AG09309 (cell line): Measurements from ENCODE around the gene BIRC2.

ENCODE experiments used
- DNase-seq: peaks from one replicate; pipeline ENCODE4 v3.0.0-alpha.2; 2010; ENCODE audit warnings: low read depth
- H3K4me3 ChIP-seq: 2 replicates; pipeline ENCODE4 v1.5.1; 2011; ENCODE audit warnings: mild to moderate bottlenecking, low read depth, low read length, moderate library complexity; ENCODE audit not compliant: control insufficient read depth
- TF ChIP-seq, protein P1 (sequence below): IDR thresholded peaks from 2 replicates; pipeline ENCODE4 v1.5.1; 2011; ENCODE audit warnings: mild to moderate bottlenecking, low read depth, low read length, inconsistent platforms; ENCODE audit not compliant: insufficient read depth, control insufficient read depth; ENCODE audit errors: missing control alignments

BIRC2 gene

DNA sequence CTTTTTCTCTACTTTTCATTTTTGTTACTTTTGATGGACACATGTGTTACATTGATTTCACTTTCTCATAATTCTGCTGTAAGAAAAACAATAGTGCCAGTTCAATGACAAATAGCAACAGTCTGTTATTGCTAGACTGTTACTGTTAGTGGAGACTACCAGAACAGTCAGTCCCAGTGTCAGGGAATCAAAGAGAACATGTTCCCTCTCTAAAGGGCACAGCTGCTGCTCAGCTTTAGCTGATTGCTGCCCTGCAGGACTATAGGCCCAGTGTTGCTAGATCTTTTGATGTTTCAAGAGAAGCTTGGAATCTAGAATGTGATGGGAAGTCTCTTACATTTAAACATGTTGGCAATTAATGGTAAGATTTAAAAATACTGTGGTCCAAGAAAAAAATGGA is 26.3 kb upstream of the BIRC2 start:
- no peak for DNase-seq
- TF ChIP-seq, protein P1, sequence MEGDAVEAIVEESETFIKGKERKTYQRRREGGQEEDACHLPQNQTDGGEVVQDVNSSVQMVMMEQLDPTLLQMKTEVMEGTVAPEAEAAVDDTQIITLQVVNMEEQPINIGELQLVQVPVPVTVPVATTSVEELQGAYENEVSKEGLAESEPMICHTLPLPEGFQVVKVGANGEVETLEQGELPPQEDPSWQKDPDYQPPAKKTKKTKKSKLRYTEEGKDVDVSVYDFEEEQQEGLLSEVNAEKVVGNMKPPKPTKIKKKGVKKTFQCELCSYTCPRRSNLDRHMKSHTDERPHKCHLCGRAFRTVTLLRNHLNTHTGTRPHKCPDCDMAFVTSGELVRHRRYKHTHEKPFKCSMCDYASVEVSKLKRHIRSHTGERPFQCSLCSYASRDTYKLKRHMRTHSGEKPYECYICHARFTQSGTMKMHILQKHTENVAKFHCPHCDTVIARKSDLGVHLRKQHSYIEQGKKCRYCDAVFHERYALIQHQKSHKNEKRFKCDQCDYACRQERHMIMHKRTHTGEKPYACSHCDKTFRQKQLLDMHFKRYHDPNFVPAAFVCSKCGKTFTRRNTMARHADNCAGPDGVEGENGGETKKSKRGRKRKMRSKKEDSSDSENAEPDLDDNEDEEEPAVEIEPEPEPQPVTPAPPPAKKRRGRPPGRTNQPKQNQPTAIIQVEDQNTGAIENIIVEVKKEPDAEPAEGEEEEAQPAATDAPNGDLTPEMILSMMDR, result no peak
- no peak overlapping the region for H3K4me3 ChIP-seq

DNA sequence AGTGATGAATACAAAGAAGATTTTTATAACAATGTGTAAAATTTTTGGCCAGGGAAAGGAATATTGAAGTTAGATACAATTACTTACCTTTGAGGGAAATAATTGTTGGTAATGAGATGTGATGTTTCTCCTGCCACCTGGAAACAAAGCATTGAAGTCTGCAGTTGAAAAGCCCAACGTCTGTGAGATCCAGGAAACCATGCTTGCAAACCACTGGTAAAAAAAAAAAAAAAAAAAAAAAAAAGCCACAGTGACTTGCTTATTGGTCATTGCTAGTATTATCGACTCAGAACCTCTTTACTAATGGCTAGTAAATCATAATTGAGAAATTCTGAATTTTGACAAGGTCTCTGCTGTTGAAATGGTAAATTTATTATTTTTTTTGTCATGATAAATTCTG is 24.5 kb upstream of the BIRC2 start:
- TF ChIP-seq, protein P1, result no peak
- H3K4me3 ChIP-seq, result no peak overlapping the region
- no peak for DNase-seq

DNA sequence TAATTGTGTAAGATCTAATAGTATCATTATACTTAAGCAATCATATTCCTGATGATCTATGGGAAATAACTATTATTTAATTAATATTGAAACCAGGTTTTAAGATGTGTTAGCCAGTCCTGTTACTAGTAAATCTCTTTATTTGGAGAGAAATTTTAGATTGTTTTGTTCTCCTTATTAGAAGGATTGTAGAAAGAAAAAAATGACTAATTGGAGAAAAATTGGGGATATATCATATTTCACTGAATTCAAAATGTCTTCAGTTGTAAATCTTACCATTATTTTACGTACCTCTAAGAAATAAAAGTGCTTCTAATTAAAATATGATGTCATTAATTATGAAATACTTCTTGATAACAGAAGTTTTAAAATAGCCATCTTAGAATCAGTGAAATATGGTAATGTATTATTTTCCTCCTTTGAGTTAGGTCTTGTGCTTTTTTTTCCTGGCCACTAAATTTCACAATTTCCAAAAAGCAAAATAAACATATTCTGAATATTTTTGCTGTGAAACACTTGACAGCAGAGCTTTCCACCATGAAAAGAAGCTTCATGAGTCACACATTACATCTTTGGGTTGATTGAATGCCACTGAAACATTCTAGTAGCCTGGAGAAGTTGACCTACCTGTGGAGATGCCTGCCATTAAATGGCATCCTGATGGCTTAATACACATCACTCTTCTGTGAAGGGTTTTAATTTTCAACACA is 23.3 kb upstream of the BIRC2 start:
- no peak overlapping the region for H3K4me3 ChIP-seq
- TF ChIP-seq, protein P1, result no peak
- no peak for DNase-seq

DNA sequence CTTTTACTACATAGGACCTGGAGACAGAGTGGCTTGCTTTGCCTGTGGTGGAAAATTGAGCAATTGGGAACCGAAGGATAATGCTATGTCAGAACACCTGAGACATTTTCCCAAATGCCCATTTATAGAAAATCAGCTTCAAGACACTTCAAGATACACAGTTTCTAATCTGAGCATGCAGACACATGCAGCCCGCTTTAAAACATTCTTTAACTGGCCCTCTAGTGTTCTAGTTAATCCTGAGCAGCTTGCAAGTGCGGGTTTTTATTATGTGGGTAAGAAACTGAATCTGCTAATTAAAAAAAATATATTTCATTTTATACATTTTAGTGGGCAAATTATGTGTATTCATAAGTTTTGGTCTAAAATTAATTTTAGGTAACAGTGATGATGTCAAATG is 21.9 kb upstream of the BIRC2 start:
- TF ChIP-seq, protein P1, result no peak
- DNase-seq, result no peak
- H3K4me3 ChIP-seq, result no peak overlapping the region

DNA sequence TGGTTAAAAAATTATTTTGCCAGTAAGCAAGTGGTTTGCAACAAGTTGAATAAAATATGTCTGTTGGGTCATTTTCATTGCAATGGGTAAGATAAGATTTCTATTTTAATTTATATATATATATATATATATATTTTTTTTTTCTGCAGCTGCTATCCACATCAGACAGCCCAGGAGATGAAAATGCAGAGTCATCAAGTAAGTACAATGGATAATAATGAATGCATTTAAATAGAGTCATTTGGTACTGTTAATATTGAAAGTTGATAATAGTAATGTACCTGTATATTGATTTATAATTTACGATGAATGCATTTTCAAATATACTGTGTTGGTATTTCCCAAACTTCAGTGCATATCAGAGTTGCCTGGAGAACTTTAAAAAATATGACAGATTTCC is 18.3 kb upstream of the BIRC2 start:
- no peak for DNase-seq
- TF ChIP-seq, protein P1, result no peak
- no peak overlapping the region for H3K4me3 ChIP-seq

DNA sequence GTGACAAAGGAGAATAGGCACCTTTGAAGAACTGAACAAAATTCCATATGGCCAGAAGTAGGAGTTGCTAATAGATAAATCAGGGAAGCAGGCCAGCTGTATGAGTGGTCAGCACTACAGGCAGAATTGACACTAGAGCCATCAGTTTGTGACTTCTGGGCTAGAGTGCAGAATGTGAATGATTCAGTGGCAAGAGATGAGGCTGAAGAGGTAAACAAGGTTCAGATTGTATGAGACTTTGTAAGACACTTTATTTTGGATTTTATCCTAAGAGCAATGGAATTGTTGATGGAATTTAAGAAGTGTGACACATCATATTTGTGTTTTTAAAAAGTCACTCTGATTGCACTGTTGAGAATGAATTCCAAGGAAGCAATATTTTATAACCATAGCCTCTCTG is 16.8 kb upstream of the BIRC2 start:
- TF ChIP-seq, protein P1, result no peak
- DNase-seq, result no peak

DNA sequence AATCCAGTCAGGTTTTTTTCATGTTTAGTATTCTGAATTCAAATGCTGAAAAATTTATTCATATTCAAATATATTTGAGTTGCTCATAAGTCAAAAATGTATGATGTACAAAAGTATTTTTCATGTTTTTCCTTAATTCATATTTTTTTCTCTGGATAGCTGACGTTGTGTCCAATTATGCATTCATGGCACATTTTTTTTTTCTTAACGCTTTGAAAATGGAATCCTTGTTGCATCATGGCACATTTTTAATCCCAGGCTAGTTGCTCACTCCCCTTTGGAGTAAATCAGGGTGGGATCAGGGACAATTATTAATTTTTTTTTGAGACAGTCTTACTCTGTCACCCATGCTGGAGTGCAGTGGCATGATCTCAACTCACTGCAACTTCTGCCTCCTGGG is 15.7 kb upstream of the BIRC2 start:
- no peak for DNase-seq
- TF ChIP-seq, protein P1, result no peak
- no peak overlapping the region for H3K4me3 ChIP-seq

More for the DNA sequence above, 16.8 kb upstream of the BIRC2 start:
- H3K4me3 ChIP-seq, result no peak overlapping the region
